SK-N-SH (cell line): Measurements from ENCODE around the gene VEGFB. TPM values are rescaled to one million over a fixed set of nuclear protein-coding genes. Genes with fewer than 3 reads are reported as not detected.

Source experiments
- CTCF ChIA-PET: fragments of 300-600, 350-600 bp; formaldehyde crosslinking; extraction: SDS; loops from one replicate; lab custom pipeline; 2021; lab: Yijun Ruan, JAX
- POLR2A ChIA-PET: fragments of 350-600 bp; sonication (Branson Sonifier 250); formaldehyde crosslinking; extraction: SDS; loops from one replicate; lab custom pipeline; 2020; ENCODE audit warnings: antibody characterized with exemption, inconsistent platforms; lab: Yijun Ruan, JAX
- DNase-seq: peaks from one replicate; pipeline ENCODE4 v3.0.0; 2012
- H2AFZ ChIP-seq: fragments of 200-600 bp; sonication (generic); 2 replicates; pipeline ENCODE4 v1.8.1; 2016; ENCODE audit warnings: antibody characterized with exemption, mild to moderate bottlenecking, low read depth
- H3F3A ChIP-seq: fragments of 200-600 bp; sonication (generic); replicated peaks from 2 replicates; pipeline ENCODE3; 2016; ENCODE audit warnings: antibody characterized with exemption, mild to moderate bottlenecking; ENCODE audit not compliant: insufficient read depth
- H3K27ac ChIP-seq, 2 experiments: fragments of 200-500 bp in 1 of 2; fragments of 200-600 bp in 1 of 2; sonication (Bioruptor generic) in 1 of 2; sonication (generic), shearing (Covaris generic) in 1 of 2; 2 replicates each; pipeline versions ENCODE4 v1.5.1 to v1.6.1; 2014 to 2016; ENCODE audit warnings: low read depth in 2 of 2, inconsistent platforms in 1 of 2, low read length in 1 of 2, mild to moderate bottlenecking in 1 of 2, mixed read lengths in 1 of 2
- H3K27me3 ChIP-seq: fragments of 200-600 bp; sonication (generic), shearing (Covaris generic); 2 replicates; pipeline ENCODE4 v1.6.1; 2016; ENCODE audit warnings: mixed run types; ENCODE audit not compliant: insufficient read depth
- H3K36me3 ChIP-seq, 2 experiments: fragments of 200-500 bp in 1 of 2; fragments of 200-600 bp in 1 of 2; sonication (Bioruptor generic) in 1 of 2; sonication (generic) in 1 of 2; replicated peaks in 1 of 2; 2 replicates each; pipeline versions ENCODE3 to v1.5.1; 2014 to 2016; ENCODE audit warnings: low read length in 1 of 2, mild to moderate bottlenecking in 1 of 2; ENCODE audit not compliant: insufficient read depth in 2 of 2, control insufficient read depth in 1 of 2
- H3K4me1 ChIP-seq, 2 experiments: fragments of 200-500 bp in 1 of 2; fragments of 200-600 bp in 1 of 2; sonication (Bioruptor generic) in 1 of 2; sonication (generic), shearing (Covaris generic) in 1 of 2; 2 replicates each; pipeline versions ENCODE4 v1.5.1 to v1.6.1; 2014 to 2016; ENCODE audit warnings: low read depth in 1 of 2, low read length in 1 of 2, mixed run types in 1 of 2; ENCODE audit not compliant: insufficient read depth in 2 of 2, control insufficient read depth in 1 of 2
- H3K4me2 ChIP-seq: fragments of 200-600 bp; sonication (generic), shearing (Covaris generic); 2 replicates; pipeline ENCODE4 v1.6.1; 2017; ENCODE audit warnings: mixed run types
- H3K4me3 ChIP-seq, 2 experiments: fragments of 200-500 bp in 1 of 2; fragments of 200-600 bp in 1 of 2; sonication (Bioruptor generic) in 1 of 2; sonication (generic), shearing (Covaris generic) in 1 of 2; 2 replicates each; pipeline versions ENCODE4 v1.5.1 to v1.8.1; 2014 to 2016; ENCODE audit warnings: low read depth in 2 of 2, inconsistent platforms in 1 of 2, low read length in 1 of 2, mild to moderate bottlenecking in 1 of 2, mixed read lengths in 1 of 2, moderate library complexity in 1 of 2
- H3K79me2 ChIP-seq: fragments of 200-600 bp; sonication (generic); 2 replicates; pipeline ENCODE4 v1.8.1; 2017; ENCODE audit warnings: mild to moderate bottlenecking; ENCODE audit not compliant: insufficient read depth
- H3K9ac ChIP-seq: fragments of 200-600 bp; sonication (generic); 2 replicates; pipeline ENCODE4 v1.6.1; 2017; ENCODE audit warnings: mixed run types
- H3K9me2 ChIP-seq: fragments of 200-600 bp; sonication (generic); 2 replicates; pipeline ENCODE4 v1.6.1; 2017; ENCODE audit warnings: mixed run types
- H3K9me3 ChIP-seq: fragments of 200-600 bp; sonication (generic); 2 replicates; pipeline ENCODE4 v1.6.1; 2017; ENCODE audit warnings: mixed run types, mild to moderate bottlenecking, moderate library complexity
- H4K20me1 ChIP-seq: fragments of 200-600 bp; sonication (generic); 2 replicates; pipeline ENCODE4 v1.6.1; 2017; ENCODE audit warnings: mild to moderate bottlenecking, mixed run types; ENCODE audit not compliant: insufficient read depth
- CHD2 ChIP-seq: fragments of 150-350 bp; IDR thresholded peaks from 2 replicates; pipeline ENCODE4 v1.6.1; 2018; ENCODE audit warnings: low read length; ENCODE audit not compliant: partially characterized antibody
- FOXM1 ChIP-seq: IDR thresholded peaks from 2 replicates; pipeline ENCODE4 v1.4.0; 2012; ENCODE audit warnings: low read depth, mild to moderate bottlenecking
- MEF2A ChIP-seq: IDR thresholded peaks from 2 replicates; pipeline ENCODE4 v1.4.0; 2012; ENCODE audit warnings: low read depth, borderline replicate concordance
- MXI1 ChIP-seq: IDR thresholded peaks from 2 replicates; pipeline ENCODE4 v1.6.1; 2012; ENCODE audit warnings: mild to moderate bottlenecking, low read depth, low read length, improper control_type of control experiment
- NFIC ChIP-seq: IDR thresholded peaks from 2 replicates; pipeline ENCODE4 v1.4.0; 2012; ENCODE audit warnings: borderline replicate concordance
- NRF1 ChIP-seq: IDR thresholded peaks from 2 replicates; pipeline ENCODE4 v1.6.1; 2012; ENCODE audit warnings: low read depth, mild to moderate bottlenecking, low read length
- RCOR1 ChIP-seq: fragments of 150-350 bp; IDR thresholded peaks from 2 replicates; pipeline ENCODE4 v1.6.1; 2017; ENCODE audit warnings: antibody characterized with exemption, low read length
- RFX5 ChIP-seq: IDR thresholded peaks from 2 replicates; pipeline ENCODE4 v1.6.1; 2012; ENCODE audit warnings: mild to moderate bottlenecking, improper control_type of control experiment, low read length
- SMC3 ChIP-seq: IDR thresholded peaks from 2 replicates; pipeline ENCODE4 v1.6.1; 2012; ENCODE audit warnings: low read depth, low read length, improper control_type of control experiment
- TAF1 ChIP-seq: IDR thresholded peaks from 2 replicates; pipeline ENCODE4 v1.6.1; 2012; ENCODE audit warnings: low read depth, mild to moderate bottlenecking, low read length, moderate library complexity, borderline replicate concordance
- YY1 ChIP-seq: IDR thresholded peaks from 2 replicates; pipeline ENCODE4 v1.4.0; 2012; ENCODE audit warnings: low read depth, mild to moderate bottlenecking
- WGBS: methylation state at CpG from one replicate; pipeline ENCODE4 v1.1.6; 2017; ENCODE audit warnings: low lambda C conversion rate; 5-methylcytosine and 5-hydroxymethylcytosine counted together
- polyA plus RNA-seq, 3 experiments: library from polyadenylated mRNA; depleted of rRNA; stranded (reverse); fragments of >200 nt; gene quantifications; 2 replicates each; pipeline ENCODE4 v1.2.3, GENCODE V29; 2012
- TF ChIP-seq, protein P1 (sequence below): fragments of 150-350 bp; IDR thresholded peaks from 2 replicates; pipeline ENCODE4 v1.6.1; 2017; ENCODE audit warnings: antibody characterized with exemption, low read length, low read depth, borderline replicate concordance
- TF ChIP-seq, protein P2 (sequence below): fragments of 200-600 bp; sonication (generic); IDR thresholded peaks from 2 replicates; pipeline ENCODE4 v1.6.1; 2017; ENCODE audit warnings: antibody characterized with exemption, mild to moderate bottlenecking, moderate library complexity
- TF ChIP-seq, protein P3 (sequence below): fragments of 150-350 bp; IDR thresholded peaks from 2 replicates; pipeline ENCODE4 v1.6.1; 2016; ENCODE audit warnings: mild to moderate bottlenecking, low read depth, low read length
- TF ChIP-seq, protein P4 (sequence below): IDR thresholded peaks from 2 replicates; pipeline ENCODE4 v1.4.0; 2012; ENCODE audit warnings: low read depth
- TF ChIP-seq, protein P5 (sequence below): IDR thresholded peaks from 2 replicates; pipeline ENCODE4 v1.6.1; 2012; ENCODE audit warnings: mild to moderate bottlenecking, low read depth, low read length, moderate library complexity

Gene VEGFB
- polyA plus RNA-seq, 1 of the 3 experiments (the other 2 are of a cell fraction) = 29.9 TPM

DNA sequence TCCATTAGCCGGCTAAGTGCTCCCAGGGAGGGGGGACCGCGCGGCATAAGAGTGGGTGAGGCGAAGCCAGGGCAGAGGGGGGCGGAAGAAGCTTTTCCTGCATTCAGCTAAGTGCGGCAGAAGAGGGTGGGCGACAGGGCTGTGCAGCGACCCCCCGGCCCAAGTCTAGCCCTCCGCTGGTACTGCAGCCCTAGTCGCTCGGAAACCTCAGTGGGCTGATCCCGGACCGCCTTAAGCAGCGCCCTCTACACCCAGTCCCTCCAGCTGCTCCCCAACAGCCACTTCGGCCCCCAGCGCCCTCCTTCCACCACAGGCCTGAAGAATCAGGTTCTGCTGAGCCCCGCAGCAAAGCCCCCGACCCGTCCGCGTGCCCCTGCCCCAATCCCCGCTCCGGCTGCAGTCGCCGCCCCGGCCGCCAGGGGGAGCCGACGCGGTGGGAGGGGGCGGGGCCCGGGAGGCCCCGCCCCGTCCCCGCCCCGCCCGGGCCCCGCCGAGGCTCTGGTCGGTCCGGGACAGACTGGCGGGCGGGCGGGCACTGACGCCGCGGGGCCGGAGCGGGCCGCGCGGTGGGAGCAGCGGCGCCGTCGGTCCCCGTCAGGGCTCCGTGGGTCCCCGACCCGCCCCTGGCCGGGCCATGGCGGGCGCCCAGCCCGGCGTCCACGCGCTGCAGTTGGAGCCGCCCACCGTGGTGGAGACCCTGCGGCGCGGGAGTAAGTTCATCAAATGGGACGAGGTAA lies 16.8 kb downstream of the VEGFB start, which contains the start of gene PLCB3:
PLCB3 (plus strand) TSS at position 515 of the 737 bp plus-strand sequence; CDS start at position 635, 120 bp downstream.
- no peak for TF ChIP-seq TAF1
- TF ChIP-seq NFIC = no peak
- TF ChIP-seq, protein P1, sequence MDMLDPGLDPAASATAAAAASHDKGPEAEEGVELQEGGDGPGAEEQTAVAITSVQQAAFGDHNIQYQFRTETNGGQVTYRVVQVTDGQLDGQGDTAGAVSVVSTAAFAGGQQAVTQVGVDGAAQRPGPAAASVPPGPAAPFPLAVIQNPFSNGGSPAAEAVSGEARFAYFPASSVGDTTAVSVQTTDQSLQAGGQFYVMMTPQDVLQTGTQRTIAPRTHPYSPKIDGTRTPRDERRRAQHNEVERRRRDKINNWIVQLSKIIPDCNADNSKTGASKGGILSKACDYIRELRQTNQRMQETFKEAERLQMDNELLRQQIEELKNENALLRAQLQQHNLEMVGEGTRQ = no peak
- TF ChIP-seq MEF2A = no peak
- peak; percentile 17 for TF ChIP-seq SMC3
- TF ChIP-seq CHD2 = no peak
- TF ChIP-seq, protein P2, sequence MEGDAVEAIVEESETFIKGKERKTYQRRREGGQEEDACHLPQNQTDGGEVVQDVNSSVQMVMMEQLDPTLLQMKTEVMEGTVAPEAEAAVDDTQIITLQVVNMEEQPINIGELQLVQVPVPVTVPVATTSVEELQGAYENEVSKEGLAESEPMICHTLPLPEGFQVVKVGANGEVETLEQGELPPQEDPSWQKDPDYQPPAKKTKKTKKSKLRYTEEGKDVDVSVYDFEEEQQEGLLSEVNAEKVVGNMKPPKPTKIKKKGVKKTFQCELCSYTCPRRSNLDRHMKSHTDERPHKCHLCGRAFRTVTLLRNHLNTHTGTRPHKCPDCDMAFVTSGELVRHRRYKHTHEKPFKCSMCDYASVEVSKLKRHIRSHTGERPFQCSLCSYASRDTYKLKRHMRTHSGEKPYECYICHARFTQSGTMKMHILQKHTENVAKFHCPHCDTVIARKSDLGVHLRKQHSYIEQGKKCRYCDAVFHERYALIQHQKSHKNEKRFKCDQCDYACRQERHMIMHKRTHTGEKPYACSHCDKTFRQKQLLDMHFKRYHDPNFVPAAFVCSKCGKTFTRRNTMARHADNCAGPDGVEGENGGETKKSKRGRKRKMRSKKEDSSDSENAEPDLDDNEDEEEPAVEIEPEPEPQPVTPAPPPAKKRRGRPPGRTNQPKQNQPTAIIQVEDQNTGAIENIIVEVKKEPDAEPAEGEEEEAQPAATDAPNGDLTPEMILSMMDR = peak; percentile 68
- TF ChIP-seq YY1 = no peak
- TF ChIP-seq, protein P3, sequence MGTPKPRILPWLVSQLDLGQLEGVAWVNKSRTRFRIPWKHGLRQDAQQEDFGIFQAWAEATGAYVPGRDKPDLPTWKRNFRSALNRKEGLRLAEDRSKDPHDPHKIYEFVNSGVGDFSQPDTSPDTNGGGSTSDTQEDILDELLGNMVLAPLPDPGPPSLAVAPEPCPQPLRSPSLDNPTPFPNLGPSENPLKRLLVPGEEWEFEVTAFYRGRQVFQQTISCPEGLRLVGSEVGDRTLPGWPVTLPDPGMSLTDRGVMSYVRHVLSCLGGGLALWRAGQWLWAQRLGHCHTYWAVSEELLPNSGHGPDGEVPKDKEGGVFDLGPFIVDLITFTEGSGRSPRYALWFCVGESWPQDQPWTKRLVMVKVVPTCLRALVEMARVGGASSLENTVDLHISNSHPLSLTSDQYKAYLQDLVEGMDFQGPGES = no peak
- peak within 1 kb of the TSS; percentile 82 for H3K9ac ChIP-seq
- H3K27me3 ChIP-seq = no peaks in the 10 kb centered on the region
- H3K4me3 ChIP-seq = peak within 1 kb of the TSS; percentile 88 to 90
- ChIA-PET CTCF (interaction anchor here (0.6 to 4.6 kb wide), 24 partner anchors 9 to 859 kb away, joined by 3 to 119 read pairs (median 6); partner anchors contain the start of genes BAD, COX8A, ESRRA and FKBP2), POLR2A (interaction anchor here (1.2 to 12.4 kb wide), 3 partner anchors 9 to 19 kb away, joined by 4 to 112 read pairs (median 34); no protein-coding TSS in a partner anchor)
- WGBS = 0% methylated on average over 4 of the region's 75 CpGs
- peaks cover 10 to 32% of the 10 kb centered on the region in 2 experiments; a peak in 2 of 4 replicates for H3K4me1 ChIP-seq
- DNase-seq = peak; percentile 96
- peaks cover 14% of the 10 kb centered on the region for H4K20me1 ChIP-seq
- H3K4me2 ChIP-seq = peak within 1 kb of the TSS; percentile 96
- no peaks in the 10 kb centered on the region for H3K9me3 ChIP-seq
- H3K27ac ChIP-seq = peak within 1 kb of the TSS; percentile 32 to 81
- peaks cover 4 to 18% of the 10 kb centered on the region in 2 experiments for H3K36me3 ChIP-seq
- H3K9me2 ChIP-seq = no peaks in the 10 kb centered on the region
- H3F3A ChIP-seq = peaks cover 8% of the 10 kb centered on the region
- H3K79me2 ChIP-seq = peaks cover 32% of the 10 kb centered on the region
- H2AFZ ChIP-seq = peak within 1 kb of the TSS; percentile 51; the same call in 1 of the 2 replicates

DNA sequence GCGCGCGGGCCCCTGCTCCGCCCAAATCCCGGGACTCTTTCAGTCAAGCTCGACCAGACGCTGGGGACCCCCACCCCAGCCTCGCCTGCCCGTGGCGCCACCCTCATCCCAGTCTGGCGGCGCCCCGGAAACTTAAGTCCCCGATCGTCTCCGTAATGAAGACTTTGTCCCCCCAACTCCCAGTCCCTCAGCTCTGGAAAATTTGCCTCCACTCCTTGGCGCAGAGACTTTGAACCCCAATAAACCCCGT lies 17.3 kb downstream of the VEGFB start:
- H3K4me2 ChIP-seq = peak overlapping the region; percentile 96
- H3K9me2 ChIP-seq = no peaks in the 10 kb centered on the region
- H3K4me1 ChIP-seq = peaks cover 10 to 32% of the 10 kb centered on the region in 2 experiments; a peak in 2 of 4 replicates
- H3K27ac ChIP-seq = peak overlapping the region; percentile 32 to 70
- H3K9ac ChIP-seq = peak overlapping the region; percentile 82
- CTCF ChIA-PET = interaction anchor here (0.6 to 4.6 kb wide), 22 partner anchors 9 to 1459 kb away, joined by 3 to 119 read pairs (median 6); partner anchors contain the start of genes BAD, COX8A, ESRRA and FKBP2
- TF ChIP-seq TAF1 = no peak
- TF ChIP-seq MEF2A = no peak
- TF ChIP-seq, protein P4, sequence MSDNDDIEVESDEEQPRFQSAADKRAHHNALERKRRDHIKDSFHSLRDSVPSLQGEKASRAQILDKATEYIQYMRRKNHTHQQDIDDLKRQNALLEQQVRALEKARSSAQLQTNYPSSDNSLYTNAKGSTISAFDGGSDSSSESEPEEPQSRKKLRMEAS = 0 out of 2 replicates have a peak, but pooled peaks have one; percentile 27
- TF ChIP-seq RCOR1 = no peak
- TF ChIP-seq, protein P5, sequence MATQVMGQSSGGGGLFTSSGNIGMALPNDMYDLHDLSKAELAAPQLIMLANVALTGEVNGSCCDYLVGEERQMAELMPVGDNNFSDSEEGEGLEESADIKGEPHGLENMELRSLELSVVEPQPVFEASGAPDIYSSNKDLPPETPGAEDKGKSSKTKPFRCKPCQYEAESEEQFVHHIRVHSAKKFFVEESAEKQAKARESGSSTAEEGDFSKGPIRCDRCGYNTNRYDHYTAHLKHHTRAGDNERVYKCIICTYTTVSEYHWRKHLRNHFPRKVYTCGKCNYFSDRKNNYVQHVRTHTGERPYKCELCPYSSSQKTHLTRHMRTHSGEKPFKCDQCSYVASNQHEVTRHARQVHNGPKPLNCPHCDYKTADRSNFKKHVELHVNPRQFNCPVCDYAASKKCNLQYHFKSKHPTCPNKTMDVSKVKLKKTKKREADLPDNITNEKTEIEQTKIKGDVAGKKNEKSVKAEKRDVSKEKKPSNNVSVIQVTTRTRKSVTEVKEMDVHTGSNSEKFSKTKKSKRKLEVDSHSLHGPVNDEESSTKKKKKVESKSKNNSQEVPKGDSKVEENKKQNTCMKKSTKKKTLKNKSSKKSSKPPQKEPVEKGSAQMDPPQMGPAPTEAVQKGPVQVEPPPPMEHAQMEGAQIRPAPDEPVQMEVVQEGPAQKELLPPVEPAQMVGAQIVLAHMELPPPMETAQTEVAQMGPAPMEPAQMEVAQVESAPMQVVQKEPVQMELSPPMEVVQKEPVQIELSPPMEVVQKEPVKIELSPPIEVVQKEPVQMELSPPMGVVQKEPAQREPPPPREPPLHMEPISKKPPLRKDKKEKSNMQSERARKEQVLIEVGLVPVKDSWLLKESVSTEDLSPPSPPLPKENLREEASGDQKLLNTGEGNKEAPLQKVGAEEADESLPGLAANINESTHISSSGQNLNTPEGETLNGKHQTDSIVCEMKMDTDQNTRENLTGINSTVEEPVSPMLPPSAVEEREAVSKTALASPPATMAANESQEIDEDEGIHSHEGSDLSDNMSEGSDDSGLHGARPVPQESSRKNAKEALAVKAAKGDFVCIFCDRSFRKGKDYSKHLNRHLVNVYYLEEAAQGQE = no peak
- no peak for TF ChIP-seq RFX5
- no peak for TF ChIP-seq NRF1
- no peak for TF ChIP-seq FOXM1
- TF ChIP-seq MXI1 = no peak
- peak overlapping the region; percentile 88 to 90 for H3K4me3 ChIP-seq
- H3F3A ChIP-seq = peaks cover 8% of the 10 kb centered on the region
- H3K79me2 ChIP-seq = peaks cover 30% of the 10 kb centered on the region
- H4K20me1 ChIP-seq = peaks cover 14% of the 10 kb centered on the region
- POLR2A ChIA-PET = interaction anchor here (0.5 to 12.4 kb wide), 5 partner anchors 8 to 59 kb away, joined by 3 to 112 read pairs (median 4); no protein-coding TSS in a partner anchor
- no peaks in the 10 kb centered on the region for H3K9me3 ChIP-seq
- DNase-seq = no peak
- H3K36me3 ChIP-seq = peaks cover 9 to 23% of the 10 kb centered on the region in 2 experiments
- no peaks in the 10 kb centered on the region for H3K27me3 ChIP-seq
- 8% methylated on average over 6 of the region's 18 CpGs for WGBS
- 0 out of 2 replicates have a peak overlapping the region, but pooled peaks have one; percentile 51 for H2AFZ ChIP-seq
